Small intestine (tissue), 7 donors: Measurements from ENCODE around the gene RBM4B. TPM values are rescaled to one million over a fixed set of nuclear protein-coding genes. Genes with fewer than 3 reads are reported as not detected.

Source experiments
- DNase-seq, 2 donors: peaks; one replicate each; pipeline versions ENCODE4 v3.0.0 to v3.0.0-alpha.2; 2013
- FAIRE-seq: peaks from 2 replicates; lab custom pipeline; 2012; peaks lifted over from hg19 to GRCh38; lab: Jason Lieb, UNC
- H3K27ac ChIP-seq, 3 donors: one replicate each; pipeline ENCODE4 v1.5.1; 2013; ENCODE audit warnings: low read length in 2 of 3, mild to moderate bottlenecking in 2 of 3, control low read depth in 1 of 3, inconsistent platforms in 1 of 3, low read depth in 1 of 3, moderate library complexity in 1 of 3
- H3K27me3 ChIP-seq, 3 donors: one replicate each; pipeline ENCODE4 v1.6.1; 2013; ENCODE audit warnings: low read length in 3 of 3, inconsistent platforms in 1 of 3; ENCODE audit not compliant: control insufficient read depth in 3 of 3, insufficient read depth in 3 of 3
- H3K36me3 ChIP-seq, 3 donors: one replicate each; pipeline ENCODE4 v1.6.1; 2013; ENCODE audit warnings: low read length in 3 of 3, inconsistent platforms in 1 of 3, low read depth in 1 of 3, mild to moderate bottlenecking in 1 of 3, moderate library complexity in 1 of 3; ENCODE audit not compliant: control insufficient read depth in 3 of 3, insufficient read depth in 2 of 3
- H3K4me1 ChIP-seq, 3 donors: one replicate each; pipeline ENCODE4 v1.6.1; 2013; ENCODE audit warnings: low read length in 2 of 3, inconsistent platforms in 1 of 3, low read depth in 1 of 3, mild to moderate bottlenecking in 1 of 3, moderate library complexity in 1 of 3; ENCODE audit not compliant: control insufficient read depth in 3 of 3, insufficient read depth in 2 of 3
- H3K4me3 ChIP-seq, 3 donors: one replicate each; pipeline ENCODE4 v1.5.1; 2013; ENCODE audit warnings: low read length in 3 of 3, control low read depth in 1 of 3, inconsistent platforms in 1 of 3, low read depth in 1 of 3, mild to moderate bottlenecking in 1 of 3, moderate library complexity in 1 of 3
- H3K9me3 ChIP-seq, 2 donors: one replicate each; pipeline ENCODE4 v1.6.1; 2013; ENCODE audit warnings: low read depth in 1 of 2, low read length in 1 of 2; ENCODE audit not compliant: control insufficient read depth in 2 of 2, insufficient read depth in 1 of 2
- WGBS, 3 donors: extraction: QIAGEN DNeasy Blood & Tissue Kit; methylation state at CpG; one replicate each; pipeline ENCODE4 v1.1.7; 2013; 5-methylcytosine and 5-hydroxymethylcytosine counted together
- polyA plus RNA-seq, 4 donors: library from polyadenylated mRNA; stranded (reverse) in 3 of 4; unstranded in 1 of 4; fragments of 200-250 nt in 3 of 4; fragments of 120-200 nt in 1 of 4; gene quantifications; one replicate each; pipeline versions ENCODE4 v1.2.1 to v1.2.3, GENCODE V29; 2013
- donor health status: healthy with polysubstance abuse.
- donor health status: control.
- donor health status: control.
- donor health status: Bipolar disorder and iron deficiency.
- donor health status: healthy.

Gene RBM4B
- polyA plus RNA-seq, 4 donors, result 7.0 to 35.9 (median 11.3) TPM

- no peak for DNase-seq
Observed at GRCh38 chr11:66713746-66714480, 36.2 kb upstream of the RBM4B start.

DNA sequence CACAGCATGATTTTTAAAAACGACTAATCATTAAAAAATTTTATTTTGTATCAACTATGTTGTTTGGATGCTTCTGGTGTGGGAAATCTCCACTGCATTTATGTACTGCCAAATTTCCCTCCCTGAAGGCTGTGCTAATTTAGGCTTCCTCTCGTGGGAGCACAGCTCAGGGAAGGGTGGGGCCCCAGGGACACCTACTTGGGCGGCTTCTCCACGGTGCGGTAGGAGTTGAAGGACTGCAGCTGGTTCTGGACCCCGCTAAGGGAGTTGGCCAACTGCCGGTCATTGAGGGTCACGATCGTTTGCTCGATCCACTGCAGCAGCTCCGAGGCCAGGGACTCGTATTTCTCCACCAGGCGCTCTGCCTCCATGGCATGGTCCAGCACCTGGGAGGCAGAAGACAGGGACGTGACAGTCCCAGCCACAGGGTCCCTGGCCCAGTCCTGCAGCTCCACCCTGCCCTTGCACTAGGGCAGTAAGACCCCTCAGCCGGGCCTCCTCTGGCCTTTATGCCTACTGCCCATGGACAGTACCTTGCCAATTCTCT lies 32.8 kb upstream of the RBM4B start:
- Histone ChIP-seq H3K27ac (no peak overlapping the region), H3K4me1 (no peaks in the 10 kb centered on the region), H3K4me3 (no peak overlapping the region), H3K27me3 (no peaks in the 10 kb centered on the region), H3K9me3 (no peaks in the 10 kb centered on the region), H3K36me3 (peaks cover 0 to 36% (median 0%) of the 10 kb centered on the region in 3 donors)
- WGBS, 3 donors, result 84 to 88% (median 86%) methylated on average over 13 to 15 of the region's 15 CpGs
- no peak for DNase-seq
- no peak for FAIRE-seq

More at GRCh38 chr11:66713746-66714480, 36.2 kb upstream of the RBM4B start:
- H3K4me1 ChIP-seq, result peaks cover 0 to 12% (median 0%) of the 10 kb centered on the region in 3 donors
- 65 to 81% (median 73%) methylated on average over 12 of the region's 12 CpGs for WGBS, 3 donors
- peaks cover 0 to 18% (median 0%) of the 10 kb centered on the region in 3 donors for H3K36me3 ChIP-seq
- no peak for FAIRE-seq
- no peak overlapping the region for H3K4me3 ChIP-seq
- no peak overlapping the region for H3K27ac ChIP-seq
- H3K27me3 ChIP-seq, result no peaks in the 10 kb centered on the region
- H3K9me3 ChIP-seq, result no peaks in the 10 kb centered on the region

GRCh38 chr11:66708701-66709100 lies 31.0 kb upstream of the RBM4B start:
- H3K27ac ChIP-seq, result no peak overlapping the region
- no peaks in the 10 kb centered on the region for H3K27me3 ChIP-seq
- no peaks in the 10 kb centered on the region for H3K4me1 ChIP-seq
- no peak overlapping the region for H3K4me3 ChIP-seq
- no peaks in the 10 kb centered on the region for H3K9me3 ChIP-seq
- DNase-seq, result no peak
- no peak for FAIRE-seq
- 93 to 95% (median 93%) methylated on average over 14 of the region's 14 CpGs for WGBS, 3 donors
- peaks cover 0 to 31% (median 0%) of the 10 kb centered on the region in 3 donors for H3K36me3 ChIP-seq

DNA sequence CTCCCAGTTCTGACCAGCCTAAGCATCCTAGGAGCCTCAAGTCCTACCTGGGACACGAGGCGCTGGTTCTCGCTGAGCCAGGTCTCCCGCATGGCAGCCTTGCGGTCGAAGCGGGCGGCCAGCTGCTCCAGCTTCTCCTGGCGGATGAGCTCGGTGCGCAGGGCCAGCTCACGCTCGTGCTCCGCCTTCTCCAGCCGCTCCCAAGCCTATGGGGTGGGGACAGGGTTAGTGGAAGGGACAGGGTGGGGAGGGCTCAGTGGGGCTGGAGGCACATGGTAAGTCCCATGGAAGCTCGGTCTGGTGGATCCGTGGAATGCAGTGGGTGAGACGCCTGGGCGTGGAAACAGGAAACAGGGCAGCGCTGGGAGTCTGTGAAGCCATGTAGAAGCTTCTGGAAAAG lies 30.4 kb upstream of the RBM4B start:
- no peaks in the 10 kb centered on the region for H3K27me3 ChIP-seq
- FAIRE-seq, result no peak
- 90 to 91% (median 91%) methylated on average over 20 of the region's 20 CpGs for WGBS, 3 donors
- H3K27ac ChIP-seq, result no peak overlapping the region
- H3K4me1 ChIP-seq, result no peaks in the 10 kb centered on the region
- H3K4me3 ChIP-seq, result no peak overlapping the region
- DNase-seq, result no peak
- H3K36me3 ChIP-seq, result peaks cover 0 to 25% (median 0%) of the 10 kb centered on the region in 3 donors
- no peaks in the 10 kb centered on the region for H3K9me3 ChIP-seq

DNA sequence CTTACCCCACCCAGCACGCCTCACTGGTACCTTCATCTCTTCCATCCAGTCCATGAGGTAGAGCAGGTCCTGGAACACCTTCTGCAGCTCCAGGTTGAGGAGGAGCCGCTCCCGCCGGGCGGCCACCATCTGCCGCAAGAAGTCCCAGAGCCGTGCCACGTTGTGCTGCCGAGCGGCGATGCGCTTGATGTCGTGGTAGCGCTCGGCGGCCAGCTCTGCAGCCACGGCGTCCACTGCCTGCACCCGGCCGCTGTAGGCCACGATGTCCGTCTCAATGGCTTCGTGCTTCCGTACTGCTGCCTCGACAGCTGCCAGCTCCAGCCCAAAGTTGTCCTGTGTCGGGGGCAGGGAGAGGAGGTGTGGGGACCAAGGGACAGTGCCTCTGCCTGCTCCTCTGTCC lies 29.8 kb upstream of the RBM4B start:
- Histone ChIP-seq H3K4me3 (no peak overlapping the region), H3K27ac (no peak overlapping the region), H3K4me1 (no peaks in the 10 kb centered on the region), H3K36me3 (peaks cover 0 to 25% (median 0%) of the 10 kb centered on the region in 3 donors), H3K9me3 (no peaks in the 10 kb centered on the region), H3K27me3 (no peaks in the 10 kb centered on the region)
- DNase-seq, result no peak
- no peak for FAIRE-seq
- WGBS, 3 donors, result 96% methylated on average over 26 of the region's 26 CpGs

DNA sequence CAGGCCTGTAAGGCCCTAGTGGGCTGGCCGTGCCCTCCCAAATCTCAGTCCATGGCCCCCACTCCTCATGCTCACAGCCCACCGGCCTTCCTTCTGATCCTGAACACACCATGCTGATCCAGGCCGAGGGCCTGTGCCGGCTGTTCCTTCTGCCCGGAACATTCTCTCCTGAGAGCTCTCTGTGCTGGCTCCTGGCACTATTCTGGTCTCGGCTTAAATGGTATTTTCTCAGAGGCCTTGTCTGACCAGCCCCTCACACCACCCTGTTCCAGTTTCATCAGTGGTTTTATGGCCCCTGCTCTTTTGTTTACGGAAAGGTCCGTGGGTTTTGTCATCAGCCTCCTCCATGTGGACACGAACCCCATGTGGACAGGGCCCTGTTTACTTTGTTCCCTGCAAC lies 29.3 kb upstream of the RBM4B start:
- no peak overlapping the region for H3K27ac ChIP-seq
- H3K4me3 ChIP-seq, result no peak overlapping the region
- DNase-seq, result no peak
- no peaks in the 10 kb centered on the region for H3K9me3 ChIP-seq
- 90% methylated on average over 9 of the region's 9 CpGs for WGBS, 3 donors
- H3K4me1 ChIP-seq, result no peaks in the 10 kb centered on the region
- peaks cover 0 to 25% (median 0%) of the 10 kb centered on the region in 3 donors for H3K36me3 ChIP-seq
- FAIRE-seq, result no peak
- H3K27me3 ChIP-seq, result no peaks in the 10 kb centered on the region

- 91 to 94% (median 92%) methylated on average over 26 of the region's 26 CpGs for WGBS, 3 donors
- Histone ChIP-seq H3K27ac (no peak overlapping the region), H3K4me1 (no peaks in the 10 kb centered on the region), H3K36me3 (peaks cover 0 to 34% (median 0%) of the 10 kb centered on the region in 3 donors), H3K27me3 (no peaks in the 10 kb centered on the region), H3K9me3 (no peaks in the 10 kb centered on the region), H3K4me3 (no peak overlapping the region)
- no peak for FAIRE-seq
- DNase-seq, result no peak
Observed at GRCh38 chr11:66705587-66706335, 28.1 kb upstream of the RBM4B start.

DNA sequence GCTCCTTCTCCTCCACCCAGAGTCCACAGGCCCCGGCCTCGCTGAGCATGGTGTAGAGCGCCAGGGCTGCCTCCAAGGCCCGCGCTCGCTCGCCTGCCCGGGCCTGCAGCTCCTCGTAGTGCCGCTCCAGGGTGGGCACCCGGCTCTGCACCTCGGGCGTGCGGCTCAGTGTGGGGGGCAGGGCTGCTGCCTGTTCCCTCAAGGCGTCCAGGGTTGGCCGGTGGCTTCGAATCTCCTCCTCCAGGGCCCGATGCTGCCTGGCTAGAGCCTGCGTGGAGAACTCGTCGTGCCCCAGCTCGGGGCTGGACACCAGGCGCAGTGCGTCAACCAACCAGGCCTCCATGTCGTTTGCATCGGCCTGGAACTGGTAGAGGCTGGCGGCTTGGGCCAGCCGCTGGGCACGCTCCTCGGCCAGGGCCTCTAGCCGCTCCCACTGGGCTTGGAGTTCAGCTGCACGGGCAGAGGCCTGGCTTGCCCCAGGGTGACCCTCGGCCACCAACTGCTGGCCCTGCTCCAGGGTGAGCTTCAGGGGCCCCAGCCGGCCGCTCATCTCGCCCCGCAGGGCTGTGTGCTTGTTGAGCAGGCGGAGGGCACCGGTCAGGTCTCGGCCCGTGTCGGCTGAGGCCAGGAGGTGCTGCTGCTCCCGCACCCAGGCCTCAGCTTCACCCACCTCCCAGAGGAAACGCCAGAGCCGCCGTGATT lies 27.1 kb upstream of the RBM4B start:
- no peak for FAIRE-seq
- Histone ChIP-seq H3K36me3 (peaks cover 0 to 38% (median 0%) of the 10 kb centered on the region in 3 donors), H3K4me1 (no peaks in the 10 kb centered on the region), H3K9me3 (peaks cover 0 to 1% of the 10 kb centered on the region in 2 donors), H3K27ac (no peak overlapping the region), H3K4me3 (no peak overlapping the region), H3K27me3 (no peaks in the 10 kb centered on the region)
- no peak for DNase-seq
- WGBS, 3 donors, result 90 to 94% (median 93%) methylated on average over 38 to 46 of the region's 46 CpGs
